NCI-H345 treated with DMSO at 0.1 percent for 48 hours (cell line): ENCODE measurements around the gene IQCH.

Experiments
- DNase-seq: peaks from one replicate; lab custom pipeline; 2025; ENCODE audit not compliant: unreplicated experiment; lab: John Stamatoyannopoulos, UW

The IQCH gene

DNA sequence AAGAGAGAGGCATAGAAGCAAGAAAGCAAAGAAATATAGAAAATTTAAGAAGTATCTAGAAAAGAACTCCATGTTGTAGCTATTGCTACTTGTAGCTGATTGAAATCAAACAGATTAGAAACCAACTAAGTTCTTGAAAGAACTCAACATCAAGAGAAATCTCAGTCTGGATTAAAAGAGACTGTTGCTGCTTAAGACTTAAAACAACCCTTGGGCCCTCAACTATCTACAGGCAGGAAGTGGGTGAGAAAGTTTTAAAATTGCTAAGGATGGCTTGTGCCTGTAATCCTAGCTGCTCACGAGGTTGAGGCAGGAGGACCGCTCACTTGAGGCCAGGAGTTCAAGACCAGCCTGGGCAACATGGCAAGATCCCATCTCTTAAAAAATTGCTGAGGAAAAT, 227.1 kb downstream of the IQCH start:
- DNase-seq: no peak

DNA sequence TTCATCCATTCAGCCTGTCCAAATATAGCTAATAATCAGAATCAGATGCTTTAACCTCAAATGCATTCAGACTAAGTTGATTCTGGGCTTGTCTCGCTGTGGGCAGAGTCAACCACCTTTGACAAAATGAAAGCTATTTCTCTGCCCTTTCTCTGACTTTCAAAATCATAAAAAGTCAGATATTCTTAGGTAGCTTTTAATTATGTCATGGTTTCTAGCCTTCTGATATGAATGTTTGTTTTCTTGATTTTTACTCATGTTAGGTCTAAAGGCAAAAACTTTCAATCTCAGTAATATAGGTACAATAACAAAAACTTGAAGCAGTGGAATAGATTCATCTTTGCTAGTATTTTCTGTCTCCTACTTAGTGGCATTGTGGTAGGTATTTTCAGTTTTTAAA, 241.0 kb downstream of the IQCH start:
- DNase-seq: no peak

DNA sequence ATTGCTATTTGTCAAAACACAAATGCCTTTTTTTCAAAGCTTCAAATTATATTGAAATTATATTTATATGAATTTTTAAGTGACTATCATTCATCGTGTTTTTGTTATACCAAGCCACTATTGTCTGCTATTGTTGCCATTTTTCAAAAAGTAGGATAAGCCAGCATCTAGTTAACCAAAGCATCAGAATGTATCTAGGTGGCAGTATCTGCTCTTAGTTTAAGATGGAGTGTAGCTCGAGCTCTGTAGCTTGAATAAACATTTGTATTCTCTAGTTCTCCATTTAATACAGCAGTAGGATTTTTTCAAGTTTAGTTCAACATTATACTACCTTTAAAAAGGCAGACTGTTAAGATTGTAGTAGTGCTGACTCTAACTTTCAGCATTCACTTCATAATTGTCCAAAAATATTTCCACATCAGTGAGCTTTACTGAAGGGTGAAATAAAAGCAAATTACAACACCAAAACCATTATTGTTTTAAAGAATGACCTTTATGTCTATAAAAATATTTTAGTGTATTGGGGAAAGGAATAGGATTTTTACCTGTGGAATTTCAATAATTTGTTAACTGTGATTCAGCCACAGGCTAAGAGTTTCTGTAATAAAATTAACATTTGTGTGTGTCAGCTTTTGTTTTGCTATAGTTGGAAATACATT, 246.7 kb downstream of the IQCH start:
- no peak for DNase-seq

DNA sequence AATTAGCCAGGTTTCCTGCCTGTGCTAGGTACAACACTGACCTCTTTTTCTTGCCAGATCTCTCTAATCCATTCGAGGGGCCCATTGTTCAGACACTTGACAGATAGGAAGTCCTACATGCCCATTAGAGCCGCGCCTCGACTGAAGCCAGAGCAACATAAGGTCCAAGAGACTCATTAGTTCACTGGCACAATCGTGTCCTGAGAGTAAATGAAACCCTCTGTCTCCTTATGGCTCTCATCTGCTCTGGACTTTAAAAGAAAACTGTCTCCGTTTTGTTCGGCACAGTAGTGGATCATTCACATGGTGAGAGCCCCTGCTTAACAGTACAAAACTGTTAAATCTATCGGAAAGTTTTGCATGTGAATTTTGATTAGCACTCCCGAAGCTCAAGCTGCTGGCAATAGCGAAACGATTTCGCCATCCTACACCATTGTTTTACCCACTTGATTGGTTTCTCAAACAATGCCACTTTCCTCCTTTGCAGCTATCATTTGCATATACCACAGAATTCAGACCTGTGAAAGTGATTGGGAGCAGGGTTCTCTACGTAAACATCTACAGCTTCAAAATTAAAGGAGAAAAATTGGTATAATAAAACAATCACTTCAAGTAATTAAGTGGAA, 247.4 kb downstream of the IQCH start:
- no peak for DNase-seq

DNA sequence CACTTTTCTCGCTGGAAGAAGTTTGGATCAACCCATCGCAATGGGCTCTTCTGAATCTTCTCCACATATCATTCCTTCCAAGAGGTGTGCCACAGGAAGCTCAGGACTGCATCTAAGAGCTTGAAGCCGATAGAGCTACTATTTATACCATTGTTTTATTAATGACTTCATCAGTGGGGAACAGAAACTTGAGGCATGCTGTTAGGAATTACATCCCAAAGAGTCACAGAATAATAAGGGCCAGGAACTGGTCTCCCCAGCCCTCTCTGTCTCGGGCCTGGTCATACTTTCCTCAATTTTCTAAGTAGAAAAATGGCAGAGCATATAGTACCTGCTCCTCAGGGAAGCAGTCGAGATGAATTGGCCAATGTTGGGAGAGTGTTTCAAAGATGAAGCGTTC, 249.5 kb downstream of the IQCH start:
- DNase-seq: no peak

DNA sequence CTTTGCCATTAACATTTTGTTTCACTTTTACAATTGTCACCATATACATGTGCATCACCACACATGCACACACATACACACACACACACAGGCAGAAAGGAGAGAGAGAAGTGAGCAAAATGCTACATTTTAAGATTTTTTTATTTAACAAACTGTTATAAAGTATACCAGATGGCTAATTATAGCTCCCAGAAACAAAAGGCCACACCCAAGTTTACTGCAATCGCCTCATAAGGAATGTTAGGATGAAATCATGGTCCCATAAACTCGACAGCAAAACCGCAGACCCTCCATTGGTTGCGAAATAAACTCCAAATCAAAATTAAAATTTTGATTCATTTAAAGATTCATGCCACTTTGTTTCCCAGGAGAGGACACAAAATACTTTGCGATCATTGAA, 250.2 kb downstream of the IQCH start:
- no peak for DNase-seq

DNA sequence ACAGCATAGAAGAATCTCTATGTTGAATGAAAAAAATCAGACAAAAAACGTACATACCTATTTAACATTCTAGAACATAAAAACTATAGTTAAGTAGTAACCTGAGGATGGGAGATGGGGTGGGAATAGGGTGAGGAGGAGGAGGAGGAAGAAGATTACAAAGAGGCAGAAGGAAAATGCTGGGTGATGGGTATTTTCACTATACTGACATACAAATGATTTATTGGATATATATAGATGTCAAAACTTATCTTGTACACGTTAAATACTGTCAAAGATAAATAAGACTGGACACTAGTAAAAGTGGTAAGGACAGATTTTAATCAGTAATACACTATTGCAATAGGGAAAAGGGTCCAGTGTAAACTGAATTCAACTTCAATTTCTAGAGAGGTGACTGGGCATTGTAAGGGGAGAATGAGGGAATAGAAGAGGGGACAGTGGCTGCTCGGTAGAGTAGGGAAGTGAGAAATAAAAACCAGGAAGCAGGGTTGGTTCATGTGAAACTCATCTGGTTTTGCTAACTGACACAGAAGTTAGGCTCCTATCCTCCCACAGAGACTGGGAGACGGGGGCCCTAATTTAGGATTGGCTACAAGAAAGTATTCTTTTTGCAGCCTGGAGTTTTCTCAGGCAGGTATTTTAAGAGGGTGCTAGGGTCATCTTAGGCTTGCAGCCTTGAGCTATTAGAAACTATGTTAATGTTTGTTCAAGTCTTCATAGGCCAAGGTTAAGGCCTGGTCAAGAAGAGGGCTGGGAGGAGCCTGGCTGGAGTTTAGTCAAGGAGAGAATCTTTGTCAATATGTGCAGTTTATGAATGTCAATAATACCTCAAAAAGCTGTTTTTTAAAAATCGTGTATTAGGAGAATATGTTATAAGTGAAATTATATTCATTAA, 251.3 kb downstream of the IQCH start:
- DNase-seq: no peak

DNA sequence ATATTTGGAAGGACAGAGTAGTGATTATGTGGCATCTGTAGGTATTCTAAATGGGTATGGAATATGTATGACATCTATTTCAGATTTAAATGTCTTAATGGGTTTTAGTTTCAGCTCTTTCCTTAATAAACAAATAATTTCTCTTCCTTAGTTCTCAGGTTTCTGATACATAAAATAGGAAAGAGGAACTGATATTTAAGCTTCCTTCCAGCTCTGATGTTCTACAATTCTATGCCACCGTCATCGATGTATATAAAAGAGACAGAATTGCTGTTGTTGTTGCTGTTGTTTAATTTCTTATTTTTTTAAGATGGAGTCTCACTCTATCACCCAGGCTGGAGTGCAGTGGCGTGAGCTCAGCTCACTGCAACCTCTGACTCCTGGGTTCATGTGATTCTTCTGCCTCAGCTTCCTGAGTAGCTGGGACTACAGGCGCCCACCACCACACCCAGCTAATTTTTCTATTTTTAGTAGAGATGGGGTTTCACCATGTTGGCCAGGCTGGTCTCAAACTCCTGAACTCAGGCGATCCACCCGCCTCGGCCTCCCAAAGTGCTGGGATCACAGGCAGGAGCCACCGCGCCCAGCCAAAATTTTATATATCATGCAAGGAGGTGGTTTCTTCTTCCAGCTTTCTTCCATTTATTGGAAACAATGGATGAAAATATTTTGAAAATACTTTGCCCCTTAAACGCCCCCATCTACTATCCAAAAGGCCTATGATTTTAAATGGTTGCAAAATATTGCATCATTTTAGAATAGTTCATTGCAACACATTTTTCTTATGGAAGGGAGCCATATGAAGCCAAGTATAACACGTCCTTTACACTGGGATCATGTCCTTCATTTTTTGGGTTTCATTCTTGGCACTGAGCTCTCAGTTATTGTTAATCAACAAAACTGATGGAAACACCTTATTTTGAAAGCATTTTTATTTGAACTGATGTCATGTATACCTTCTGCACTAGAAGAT, 252.5 kb downstream of the IQCH start:
- DNase-seq: no peak

DNA sequence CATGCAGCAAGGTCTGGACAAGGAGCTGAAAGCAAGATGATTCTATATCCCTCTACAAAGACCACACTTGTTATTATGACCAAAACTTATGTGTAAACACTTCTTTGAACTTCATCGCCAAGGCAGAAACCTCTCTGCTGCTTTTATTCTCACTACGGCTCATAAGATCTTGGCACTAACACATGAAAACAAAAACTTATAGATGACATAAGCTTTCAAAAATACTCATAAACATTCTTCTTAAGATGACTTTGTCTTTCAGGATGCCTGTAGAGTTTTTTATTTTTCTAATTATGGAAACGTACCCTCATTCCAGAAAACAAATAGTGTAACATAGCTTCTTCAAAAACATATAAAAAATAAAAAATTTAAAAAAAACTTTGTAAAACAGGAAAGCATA, 253.8 kb downstream of the IQCH start:
- no peak for DNase-seq

DNA sequence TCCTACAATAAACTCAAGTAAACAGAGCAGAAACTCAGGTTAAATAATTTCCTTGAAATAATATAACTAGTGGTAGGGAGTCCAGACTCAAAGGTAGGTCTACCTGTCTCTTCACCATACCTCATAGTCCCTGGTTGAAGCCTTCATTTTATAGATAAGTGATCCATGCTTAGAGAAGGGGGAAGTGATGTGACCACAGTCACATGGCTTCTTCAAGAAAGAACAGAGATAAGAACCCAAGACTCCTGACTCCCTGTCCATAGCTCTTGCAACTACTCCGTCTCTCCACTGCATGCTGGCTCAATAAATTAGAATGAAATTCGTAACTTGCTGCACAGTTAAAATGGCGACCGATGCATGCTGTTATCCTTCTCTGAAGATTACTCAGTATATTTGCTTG, 255.3 kb downstream of the IQCH start:
- no peak for DNase-seq

DNA sequence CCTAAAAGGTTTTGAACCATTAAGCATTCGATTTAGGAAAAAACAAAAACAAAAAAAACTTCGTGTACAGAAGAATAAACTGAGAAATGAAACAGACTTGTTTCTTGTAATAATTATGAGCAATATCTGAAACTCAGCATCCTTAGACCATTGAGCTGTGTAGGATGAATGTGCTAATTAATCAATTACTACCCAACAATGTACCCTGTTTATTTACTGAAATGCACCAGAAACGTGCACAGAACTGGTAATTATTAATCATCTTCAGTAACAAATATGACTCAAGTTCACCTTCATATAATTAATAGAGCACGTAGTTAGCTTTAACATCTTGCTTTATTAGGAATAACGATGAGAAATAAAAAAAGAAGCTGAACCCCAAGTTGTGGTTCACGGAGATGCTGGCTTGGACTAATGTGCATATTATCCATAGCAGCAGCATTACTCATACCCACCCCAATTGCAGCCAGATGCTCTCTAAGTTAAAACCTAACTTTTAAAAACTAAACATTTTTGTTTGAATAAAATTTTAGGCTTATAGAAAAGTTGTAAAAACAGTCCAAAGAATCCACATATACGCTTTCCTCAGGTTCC, 256.1 kb downstream of the IQCH start:
- no peak for DNase-seq

DNA sequence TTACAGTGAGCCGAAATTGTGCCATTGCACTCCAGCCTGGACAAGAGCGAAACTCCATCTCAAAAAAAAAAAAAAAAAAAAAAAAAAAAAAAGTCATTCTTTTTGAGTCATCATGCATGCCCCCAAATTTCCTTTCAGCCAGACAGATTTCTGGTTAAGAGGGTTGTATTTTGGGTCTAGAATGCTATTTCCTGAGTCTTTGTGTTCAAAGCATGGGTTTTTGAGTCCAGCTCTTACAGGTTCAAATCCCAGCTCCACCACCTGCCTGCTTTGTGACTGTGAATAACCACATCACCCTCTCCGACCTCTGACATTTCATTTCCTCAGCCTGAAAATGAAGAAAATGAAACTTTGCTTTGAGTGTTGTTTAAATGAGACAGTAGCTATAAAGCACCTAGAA, 257.0 kb downstream of the IQCH start:
- no peak for DNase-seq

DNA sequence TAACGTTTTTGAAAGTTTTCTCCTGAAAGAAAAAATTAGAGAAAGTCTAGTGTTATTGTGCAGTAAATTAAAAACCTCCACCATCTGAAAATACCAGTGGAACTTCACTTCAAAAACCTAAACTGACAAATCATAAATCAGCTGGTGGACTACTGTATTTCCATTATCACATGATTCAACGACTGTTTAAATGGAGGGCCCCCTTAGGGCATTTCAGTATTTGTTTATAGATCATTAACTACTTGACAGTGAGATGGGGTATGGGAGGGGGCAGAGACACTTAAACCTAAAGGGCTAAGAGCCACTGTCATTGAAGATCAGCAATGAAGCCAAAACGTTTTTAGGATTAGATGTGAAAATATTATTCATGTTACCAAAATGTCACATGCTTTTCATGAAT, 257.6 kb downstream of the IQCH start:
- DNase-seq: peak; percentile 15

DNA sequence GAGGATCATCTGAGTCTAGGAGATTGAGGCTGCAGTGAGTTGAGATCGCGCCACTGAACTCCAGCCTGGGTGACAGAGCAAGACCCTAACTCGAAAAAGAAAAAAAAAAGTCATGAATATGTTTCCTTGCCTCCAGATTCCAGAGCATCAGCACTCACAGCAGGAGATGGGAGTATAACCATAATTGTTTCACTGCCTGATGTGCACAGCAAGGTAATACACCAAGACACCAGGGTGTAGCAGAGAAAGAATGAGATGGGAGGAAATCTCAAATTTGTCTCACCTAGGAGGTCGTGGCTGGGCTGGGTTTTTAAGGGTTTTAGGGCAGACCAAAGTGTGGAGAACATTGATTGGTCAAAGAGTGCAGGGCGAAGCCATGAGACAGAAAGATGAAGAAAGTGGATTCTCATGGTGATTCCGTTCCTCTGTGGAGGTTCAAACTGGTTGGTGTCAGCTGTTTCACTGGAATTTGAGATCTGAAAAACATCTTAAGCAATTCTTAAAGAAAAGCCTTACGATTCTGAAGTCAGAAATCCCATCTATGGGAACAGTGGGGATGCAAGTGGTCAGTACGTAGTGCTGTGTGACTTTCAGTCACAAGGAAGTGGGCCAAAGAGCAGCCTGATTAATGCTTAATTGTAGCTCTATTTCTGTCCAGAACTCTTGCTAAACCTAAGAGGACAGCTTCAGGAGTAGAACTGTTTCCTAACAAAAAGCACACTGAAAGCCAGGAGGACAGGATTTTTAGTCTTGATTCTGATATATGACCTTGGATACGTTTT, 258.5 kb downstream of the IQCH start:
- no peak for DNase-seq

DNA sequence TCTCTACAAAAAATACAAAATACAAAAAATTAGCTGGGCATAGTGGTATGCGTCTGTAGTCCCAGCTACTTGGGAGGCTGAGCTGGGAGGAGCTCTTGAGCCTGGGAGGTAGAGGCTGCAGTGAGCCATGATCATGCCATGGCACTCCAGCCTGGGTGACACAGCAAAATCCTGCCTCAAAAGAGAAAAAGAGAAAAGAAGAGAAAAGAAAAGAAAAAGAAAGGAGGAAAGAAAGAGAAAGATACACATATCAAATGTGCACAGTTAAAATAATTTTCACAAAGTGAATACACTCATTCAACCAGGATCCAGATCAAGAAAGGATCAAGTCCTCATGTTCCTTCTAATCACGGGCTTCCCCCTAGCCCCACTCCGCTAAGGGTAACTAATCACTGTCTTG, 260.5 kb downstream of the IQCH start:
- no peak for DNase-seq

DNA sequence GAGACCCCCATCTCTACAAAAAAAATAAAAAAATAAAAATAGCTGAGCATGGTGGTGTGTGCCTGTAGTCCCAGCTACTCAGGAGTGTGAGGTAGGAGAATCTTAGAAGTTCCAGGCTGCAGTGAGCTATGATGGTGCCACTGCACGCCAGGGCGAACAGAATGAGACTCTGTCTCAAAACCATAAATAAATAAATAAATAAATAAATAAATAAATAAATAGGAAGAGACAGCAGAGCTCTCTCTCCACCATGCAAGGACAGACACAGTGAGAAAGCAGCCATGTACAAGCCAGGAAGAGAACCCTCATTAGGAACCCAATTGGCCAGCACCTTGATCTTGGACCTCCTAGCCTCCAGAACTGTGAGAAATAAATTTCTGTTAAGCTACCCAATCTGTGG, 261.0 kb downstream of the IQCH start:
- DNase-seq: no peak

DNA sequence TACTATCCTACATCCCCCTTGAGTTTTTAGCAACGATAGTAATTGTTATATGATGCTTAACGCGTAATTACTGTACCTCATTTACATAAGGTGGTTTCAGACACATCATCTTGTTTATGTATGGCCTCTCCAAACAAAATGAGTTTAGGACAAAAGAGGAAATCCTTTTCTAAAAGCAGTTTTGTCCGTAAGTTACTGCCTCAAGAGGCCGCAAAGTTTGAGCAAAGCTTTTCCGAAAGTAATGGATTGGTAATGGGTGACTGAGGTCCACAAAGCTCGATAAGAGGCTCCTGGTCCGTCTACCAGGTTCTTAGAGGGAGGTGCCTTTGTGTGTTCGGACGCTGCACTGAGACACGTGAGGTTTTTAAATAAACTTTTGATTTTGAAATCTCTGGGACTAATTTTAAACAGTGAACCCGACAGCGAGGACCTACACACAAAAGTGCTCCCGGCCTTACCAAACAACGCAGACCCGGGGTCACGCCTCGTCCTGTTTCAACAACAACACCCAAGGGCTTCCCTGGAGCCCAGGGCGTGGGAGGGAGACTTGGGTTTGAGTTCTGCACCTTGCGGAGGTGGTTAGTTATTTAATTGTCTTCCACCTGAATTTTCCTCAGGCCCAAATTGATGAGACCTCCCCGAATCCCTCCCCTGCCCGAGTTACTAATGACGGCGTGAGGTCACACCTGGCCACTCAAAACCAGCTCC, 265.9 kb downstream of the IQCH start:
- no peak for DNase-seq

DNA sequence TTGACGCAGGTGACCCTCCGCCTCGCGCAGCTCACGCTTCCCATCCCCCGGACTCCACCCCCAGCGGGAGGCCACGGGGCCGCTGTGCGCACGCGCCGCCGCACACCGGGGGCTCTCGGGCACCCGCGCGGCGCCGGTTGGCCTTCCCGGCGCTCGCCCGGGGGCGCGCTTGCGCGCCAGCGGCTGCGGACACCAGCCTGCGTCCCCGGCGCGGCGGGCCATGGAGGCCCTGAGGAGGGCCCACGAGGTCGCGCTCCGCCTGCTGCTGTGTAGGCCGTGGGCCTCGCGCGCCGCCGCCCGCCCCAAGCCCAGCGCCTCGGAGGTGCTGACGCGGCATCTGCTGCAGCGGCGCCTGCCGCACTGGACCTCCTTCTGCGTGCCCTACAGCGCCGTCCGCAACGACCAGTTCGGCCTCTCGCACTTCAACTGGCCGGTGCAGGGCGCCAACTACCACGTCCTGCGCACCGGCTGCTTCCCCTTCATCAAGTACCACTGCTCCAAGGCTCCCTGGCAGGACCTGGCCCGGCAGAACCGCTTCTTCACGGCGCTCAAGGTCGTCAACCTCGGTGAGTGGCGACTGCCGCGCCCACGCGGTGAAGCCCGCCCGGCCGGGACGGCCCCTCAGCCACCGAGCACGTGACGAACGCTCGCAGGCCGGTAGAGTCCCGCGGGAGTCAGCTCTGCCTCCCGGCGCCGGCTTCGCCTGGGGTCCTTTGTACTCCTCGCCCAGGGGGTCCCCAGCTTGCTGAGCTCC, 266.6 kb downstream of the IQCH start, which contains the start of gene C15orf61:
Gene C15orf61 (plus strand): TSS at position 103 of the 754 bp plus-strand sequence. CDS start 118 bp downstream, at position 221.
- DNase-seq: peak; percentile 51
